ENCODE measurements around the gene POLD3. TPM values are rescaled to one million over a fixed set of nuclear protein-coding genes. Genes with fewer than 3 reads are reported as not detected.
A peak's percentile ranks its signal among the peaks of the same experiment; 100 is the strongest.

The POLD3 gene
- polyA plus RNA-seq, 2 of the 4 experiments (the other 2 are of a cell fraction): 20.7 to 36.3 TPM

GRCh38 chr11:74615311-74615710 is 22.9 kb downstream of the POLD3 start:
- POLR2A ChIA-PET: no interaction called here
- peaks cover 22% of the 10 kb centered on the region for H3K4me1 ChIP-seq
- FAIRE-seq (no peak), ATAC-seq (no peak), DNase-seq (ENCODE audit: low read depth in 1 of 2, low spot score in 1 of 2) (no peak)
- TF ChIP-seq POLR2AphosphoS2 (conservative IDR thresholded peaks at IDR 0.05; ENCODE audit: low read length) (no peak), HDAC2 (IDR thresholded peaks at IDR 0.05) (no peak), MAZ (IDR thresholded peaks at IDR 0.05; ENCODE audit: borderline replicate concordance, low read depth, low read length) (no peak)
- no peak overlapping the region for H3K4me3 ChIP-seq
- H3K27ac ChIP-seq: 0 out of 6 replicates have a peak overlapping the region, but pooled peaks of 1 of the 2 experiments have one; percentile 19
- WGBS (ENCODE audit: missing lambda C conversion rate): 97% methylated on average over 1 of the region's 1 CpG
- CTCF ChIA-PET: interaction anchor here (1.3 to 2.9 kb wide), 6 partner anchors 18 to 633 kb away, joined by 3 to 21 read pairs (median 4); no protein-coding TSS in a partner anchor
- H3K9me3 ChIP-seq: no peaks in the 10 kb centered on the region
- no peak overlapping the region for H3K4me2 ChIP-seq

- ChIA-PET POLR2A (no interaction called here), CTCF (interaction anchor here (1.3 to 3.0 kb wide), 5 partner anchors 18 to 632 kb away, joined by 3 to 12 read pairs (median 4); no protein-coding TSS in a partner anchor)
- FAIRE-seq: no peak
- H3K27ac ChIP-seq: 0 out of 6 replicates have a peak overlapping the region, but pooled peaks of 1 of the 2 experiments have one; percentile 14
- H3K4me1 ChIP-seq: peaks cover 21% of the 10 kb centered on the region
- H3K4me2 ChIP-seq: no peak overlapping the region
- WGBS (ENCODE audit: missing lambda C conversion rate): 96% methylated on average over 3 of the region's 3 CpGs
- H3K9me3 ChIP-seq: no peaks in the 10 kb centered on the region
- ATAC-seq: no peak
- H3K4me3 ChIP-seq: no peak overlapping the region
- no peak for TF ChIP-seq FOSL2 (IDR thresholded peaks at IDR 0.05)
- TF ChIP-seq FOSL2 (CRISPR knock-in tag; IDR thresholded peaks at IDR 0.05): no peak
- TF ChIP-seq MYC (IDR thresholded peaks at IDR 0.05; ENCODE audit: borderline replicate concordance, low read length): no peak
- no peak for TF ChIP-seq HDAC2 (IDR thresholded peaks at IDR 0.05)
- no peak for TF ChIP-seq BHLHE40 (IDR thresholded peaks at IDR 0.05; ENCODE audit: low read depth, low read length)
- no peak for TF ChIP-seq FOSB (CRISPR knock-in tag; IDR thresholded peaks at IDR 0.05)
- TF ChIP-seq ZC3H11A (IDR thresholded peaks at IDR 0.05): no peak
- no peak for DNase-seq (ENCODE audit: low read depth in 1 of 2, low spot score in 1 of 2)
Measured at GRCh38 chr11:74615988-74616387, 23.6 kb downstream of the POLD3 start.

- Histone ChIP-seq H3K9me3 (no peaks in the 10 kb centered on the region), H3K4me3 (no peak overlapping the region), H3K4me2 (no peak overlapping the region), H3K27ac (no peak overlapping the region), H3K4me1 (no peaks in the 10 kb centered on the region)
- POLR2A ChIA-PET: no interaction called here
- CTCF ChIA-PET: interaction anchor here (0.8 to 2.0 kb wide), 4 partner anchors 9 to 119 kb away, joined by 3 to 6 read pairs (median 4); no protein-coding TSS in a partner anchor
- TF ChIP-seq MYC (IDR thresholded peaks at IDR 0.05; ENCODE audit: borderline replicate concordance, low read length) (no peak), RFX5 (IDR thresholded peaks at IDR 0.05) (no peak), HOXB13 (CRISPR knock-in tag; IDR thresholded peaks at IDR 0.05; ENCODE audit: low read depth) (no peak), HOXB5 (CRISPR knock-in tag; IDR thresholded peaks at IDR 0.05) (no peak), KDM1A (IDR thresholded peaks at IDR 0.05; ENCODE audit: low read depth) (no peak), GATA3 (IDR thresholded peaks at IDR 0.05; ENCODE audit: borderline replicate concordance) (no peak), TP53 (CRISPR knock-in tag; IDR thresholded peaks at IDR 0.05) (no peak), NR3C1 (IDR thresholded peaks at IDR 0.05) (no peak), POLR2AphosphoS2 (conservative IDR thresholded peaks at IDR 0.05; ENCODE audit: low read length) (no peak), NPAS2 (CRISPR knock-in tag; IDR thresholded peaks at IDR 0.05; ENCODE audit: borderline replicate concordance) (no peak), ZFP36 (IDR thresholded peaks at IDR 0.05; ENCODE audit: borderline replicate concordance, partially characterized antibody) (no peak), JUN (IDR thresholded peaks at IDR 0.05) (no peak)
- TF ChIP-seq, protein P1, sequence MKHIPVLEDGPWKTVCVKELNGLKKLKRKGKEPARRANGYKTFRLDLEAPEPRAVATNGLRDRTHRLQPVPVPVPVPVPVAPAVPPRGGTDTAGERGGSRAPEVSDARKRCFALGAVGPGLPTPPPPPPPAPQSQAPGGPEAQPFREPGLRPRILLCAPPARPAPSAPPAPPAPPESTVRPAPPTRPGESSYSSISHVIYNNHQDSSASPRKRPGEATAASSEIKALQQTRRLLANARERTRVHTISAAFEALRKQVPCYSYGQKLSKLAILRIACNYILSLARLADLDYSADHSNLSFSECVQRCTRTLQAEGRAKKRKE (CRISPR knock-in tag; IDR thresholded peaks at IDR 0.05; ENCODE audit: low read depth): no peak
- TF ChIP-seq, protein P2, sequence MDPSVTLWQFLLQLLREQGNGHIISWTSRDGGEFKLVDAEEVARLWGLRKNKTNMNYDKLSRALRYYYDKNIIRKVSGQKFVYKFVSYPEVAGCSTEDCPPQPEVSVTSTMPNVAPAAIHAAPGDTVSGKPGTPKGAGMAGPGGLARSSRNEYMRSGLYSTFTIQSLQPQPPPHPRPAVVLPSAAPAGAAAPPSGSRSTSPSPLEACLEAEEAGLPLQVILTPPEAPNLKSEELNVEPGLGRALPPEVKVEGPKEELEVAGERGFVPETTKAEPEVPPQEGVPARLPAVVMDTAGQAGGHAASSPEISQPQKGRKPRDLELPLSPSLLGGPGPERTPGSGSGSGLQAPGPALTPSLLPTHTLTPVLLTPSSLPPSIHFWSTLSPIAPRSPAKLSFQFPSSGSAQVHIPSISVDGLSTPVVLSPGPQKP (IDR thresholded peaks at IDR 0.05; ENCODE audit: low read depth, low read length): no peak
- TF ChIP-seq, protein P3, sequence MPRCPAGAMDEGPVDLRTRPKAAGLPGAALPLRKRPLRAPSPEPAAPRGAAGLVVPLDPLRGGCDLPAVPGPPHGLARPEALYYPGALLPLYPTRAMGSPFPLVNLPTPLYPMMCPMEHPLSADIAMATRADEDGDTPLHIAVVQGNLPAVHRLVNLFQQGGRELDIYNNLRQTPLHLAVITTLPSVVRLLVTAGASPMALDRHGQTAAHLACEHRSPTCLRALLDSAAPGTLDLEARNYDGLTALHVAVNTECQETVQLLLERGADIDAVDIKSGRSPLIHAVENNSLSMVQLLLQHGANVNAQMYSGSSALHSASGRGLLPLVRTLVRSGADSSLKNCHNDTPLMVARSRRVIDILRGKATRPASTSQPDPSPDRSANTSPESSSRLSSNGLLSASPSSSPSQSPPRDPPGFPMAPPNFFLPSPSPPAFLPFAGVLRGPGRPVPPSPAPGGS (IDR thresholded peaks at IDR 0.05): no peak
- 87% methylated on average over 2 of the region's 2 CpGs for WGBS (ENCODE audit: missing lambda C conversion rate)
- FAIRE-seq: no peak
- DNase-seq (ENCODE audit: low read depth in 1 of 2, low spot score in 1 of 2): no peak
- no peak for ATAC-seq
Measured at GRCh38 chr11:74620531-74620930, 28.1 kb downstream of the POLD3 start.

Measured in A549 (cell line).